Activated CD8-positive, alpha-beta memory T cell treated with anti-CD3 and anti-CD28 coated beads for 4 hours (primary cell): ENCODE data around the gene GDF7.

Experiments used
- DNase-seq, 2 donors: peaks; one replicate each; pipeline ENCODE4 v3.0.0-alpha.2; 2020; ENCODE audit warnings: low read depth in 2 of 2

The GDF7 gene

GRCh38 chr2:20666304-20667150 lies at the start of gene GDF7:
Gene GDF7, plus strand, starts transcription at chr2:20667144. Its CDS starts 96 bp downstream, at chr2:20667240.
- no peak for DNase-seq

- DNase-seq: no peak
Observed at GRCh38 chr2:20617892-20618467, 49.0 kb upstream of the GDF7 start.

- DNase-seq: no peak
Observed at GRCh38 chr2:20618468-20618885, 48.5 kb upstream of the GDF7 start.

- no peak for DNase-seq
Observed at GRCh38 chr2:20618886-20619521, 47.9 kb upstream of the GDF7 start.

- DNase-seq: no peak
Observed at GRCh38 chr2:20619624-20620024, 47.3 kb upstream of the GDF7 start.

- no peak for DNase-seq
Observed at GRCh38 chr2:20620271-20620681, 46.7 kb upstream of the GDF7 start.

GRCh38 chr2:20620696-20621365 lies 46.1 kb upstream of the GDF7 start:
- DNase-seq: no peak

GRCh38 chr2:20621366-20622295 lies 45.3 kb upstream of the GDF7 start:
- DNase-seq: no peak

- DNase-seq: no peak
Observed at GRCh38 chr2:20622296-20622686, 44.7 kb upstream of the GDF7 start.

- no peak for DNase-seq
Observed at GRCh38 chr2:20622731-20623130, 44.2 kb upstream of the GDF7 start.

GRCh38 chr2:20623241-20623640 lies 43.7 kb upstream of the GDF7 start:
- DNase-seq: no peak

GRCh38 chr2:20623741-20624155 lies 43.2 kb upstream of the GDF7 start:
- DNase-seq: no peak

GRCh38 chr2:20624156-20624883 lies 42.6 kb upstream of the GDF7 start:
- DNase-seq: no peak

- DNase-seq: no peak
Observed at GRCh38 chr2:20624884-20625485, 42.0 kb upstream of the GDF7 start.

GRCh38 chr2:20625491-20626391 lies 41.2 kb upstream of the GDF7 start:
- DNase-seq: no peak

- DNase-seq: no peak
Observed at GRCh38 chr2:20626392-20626697, 40.6 kb upstream of the GDF7 start.

- no peak for DNase-seq
Observed at GRCh38 chr2:20626698-20627513, 40.0 kb upstream of the GDF7 start.

- no peak for DNase-seq
Observed at GRCh38 chr2:20627712-20628380, 39.1 kb upstream of the GDF7 start.
